ENCODE results near the gene ODF2L.

The ODF2L gene

DNA sequence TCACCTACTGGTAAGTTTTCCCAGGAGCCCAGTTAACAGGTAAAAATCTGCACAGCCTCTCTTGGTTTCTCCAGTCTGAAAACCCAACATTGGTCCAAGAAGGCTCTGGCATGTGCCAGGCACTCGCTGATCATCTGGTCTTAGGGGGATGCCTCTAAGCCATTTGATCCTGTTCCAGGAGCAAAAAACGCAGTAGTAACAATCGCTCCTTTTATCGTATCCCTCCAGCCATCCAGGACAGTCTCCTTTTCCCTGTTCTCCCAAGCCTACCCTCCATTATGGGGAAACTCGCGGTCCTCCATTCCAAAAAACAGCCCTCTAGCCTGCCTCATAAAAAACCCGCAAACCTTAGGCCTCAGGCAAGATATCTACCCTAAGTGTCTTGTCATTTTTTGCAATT, 56.2 kb downstream of the ODF2L start:
- no peaks in the 10 kb centered on the region for H3K27me3 ChIP-seq (ENCODE audit: insufficient read depth, poor library complexity, severe bottlenecking)
- TF ChIP-seq SPI1 (IDR thresholded peaks at IDR 0.05; ENCODE audit: borderline replicate concordance, low read depth): no peak
- TF ChIP-seq, protein P1, sequence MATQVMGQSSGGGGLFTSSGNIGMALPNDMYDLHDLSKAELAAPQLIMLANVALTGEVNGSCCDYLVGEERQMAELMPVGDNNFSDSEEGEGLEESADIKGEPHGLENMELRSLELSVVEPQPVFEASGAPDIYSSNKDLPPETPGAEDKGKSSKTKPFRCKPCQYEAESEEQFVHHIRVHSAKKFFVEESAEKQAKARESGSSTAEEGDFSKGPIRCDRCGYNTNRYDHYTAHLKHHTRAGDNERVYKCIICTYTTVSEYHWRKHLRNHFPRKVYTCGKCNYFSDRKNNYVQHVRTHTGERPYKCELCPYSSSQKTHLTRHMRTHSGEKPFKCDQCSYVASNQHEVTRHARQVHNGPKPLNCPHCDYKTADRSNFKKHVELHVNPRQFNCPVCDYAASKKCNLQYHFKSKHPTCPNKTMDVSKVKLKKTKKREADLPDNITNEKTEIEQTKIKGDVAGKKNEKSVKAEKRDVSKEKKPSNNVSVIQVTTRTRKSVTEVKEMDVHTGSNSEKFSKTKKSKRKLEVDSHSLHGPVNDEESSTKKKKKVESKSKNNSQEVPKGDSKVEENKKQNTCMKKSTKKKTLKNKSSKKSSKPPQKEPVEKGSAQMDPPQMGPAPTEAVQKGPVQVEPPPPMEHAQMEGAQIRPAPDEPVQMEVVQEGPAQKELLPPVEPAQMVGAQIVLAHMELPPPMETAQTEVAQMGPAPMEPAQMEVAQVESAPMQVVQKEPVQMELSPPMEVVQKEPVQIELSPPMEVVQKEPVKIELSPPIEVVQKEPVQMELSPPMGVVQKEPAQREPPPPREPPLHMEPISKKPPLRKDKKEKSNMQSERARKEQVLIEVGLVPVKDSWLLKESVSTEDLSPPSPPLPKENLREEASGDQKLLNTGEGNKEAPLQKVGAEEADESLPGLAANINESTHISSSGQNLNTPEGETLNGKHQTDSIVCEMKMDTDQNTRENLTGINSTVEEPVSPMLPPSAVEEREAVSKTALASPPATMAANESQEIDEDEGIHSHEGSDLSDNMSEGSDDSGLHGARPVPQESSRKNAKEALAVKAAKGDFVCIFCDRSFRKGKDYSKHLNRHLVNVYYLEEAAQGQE (IDR thresholded peaks at IDR 0.05; ENCODE audit: insufficient replicate concordance, low read depth): no peak
- TF ChIP-seq POLR2AphosphoS5 (IDR thresholded peaks at IDR 0.05; ENCODE audit: low read depth): no peak
- TF ChIP-seq GABPA (IDR thresholded peaks at IDR 0.05; ENCODE audit: low read depth): no peak
- TF ChIP-seq, protein P2, sequence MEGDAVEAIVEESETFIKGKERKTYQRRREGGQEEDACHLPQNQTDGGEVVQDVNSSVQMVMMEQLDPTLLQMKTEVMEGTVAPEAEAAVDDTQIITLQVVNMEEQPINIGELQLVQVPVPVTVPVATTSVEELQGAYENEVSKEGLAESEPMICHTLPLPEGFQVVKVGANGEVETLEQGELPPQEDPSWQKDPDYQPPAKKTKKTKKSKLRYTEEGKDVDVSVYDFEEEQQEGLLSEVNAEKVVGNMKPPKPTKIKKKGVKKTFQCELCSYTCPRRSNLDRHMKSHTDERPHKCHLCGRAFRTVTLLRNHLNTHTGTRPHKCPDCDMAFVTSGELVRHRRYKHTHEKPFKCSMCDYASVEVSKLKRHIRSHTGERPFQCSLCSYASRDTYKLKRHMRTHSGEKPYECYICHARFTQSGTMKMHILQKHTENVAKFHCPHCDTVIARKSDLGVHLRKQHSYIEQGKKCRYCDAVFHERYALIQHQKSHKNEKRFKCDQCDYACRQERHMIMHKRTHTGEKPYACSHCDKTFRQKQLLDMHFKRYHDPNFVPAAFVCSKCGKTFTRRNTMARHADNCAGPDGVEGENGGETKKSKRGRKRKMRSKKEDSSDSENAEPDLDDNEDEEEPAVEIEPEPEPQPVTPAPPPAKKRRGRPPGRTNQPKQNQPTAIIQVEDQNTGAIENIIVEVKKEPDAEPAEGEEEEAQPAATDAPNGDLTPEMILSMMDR (IDR thresholded peaks at IDR 0.05; ENCODE audit: insufficient read depth, low read length): no peak
- no peak for DNase-seq (ENCODE audit: low read depth in 1 of 2, low spot score in 1 of 2)
- peak overlapping the region; percentile 68 for H3K27ac ChIP-seq (replicated peaks)
- no peak overlapping the region for H3K4me3 ChIP-seq (replicated peaks; ENCODE audit: insufficient read depth, low read length)

DNA sequence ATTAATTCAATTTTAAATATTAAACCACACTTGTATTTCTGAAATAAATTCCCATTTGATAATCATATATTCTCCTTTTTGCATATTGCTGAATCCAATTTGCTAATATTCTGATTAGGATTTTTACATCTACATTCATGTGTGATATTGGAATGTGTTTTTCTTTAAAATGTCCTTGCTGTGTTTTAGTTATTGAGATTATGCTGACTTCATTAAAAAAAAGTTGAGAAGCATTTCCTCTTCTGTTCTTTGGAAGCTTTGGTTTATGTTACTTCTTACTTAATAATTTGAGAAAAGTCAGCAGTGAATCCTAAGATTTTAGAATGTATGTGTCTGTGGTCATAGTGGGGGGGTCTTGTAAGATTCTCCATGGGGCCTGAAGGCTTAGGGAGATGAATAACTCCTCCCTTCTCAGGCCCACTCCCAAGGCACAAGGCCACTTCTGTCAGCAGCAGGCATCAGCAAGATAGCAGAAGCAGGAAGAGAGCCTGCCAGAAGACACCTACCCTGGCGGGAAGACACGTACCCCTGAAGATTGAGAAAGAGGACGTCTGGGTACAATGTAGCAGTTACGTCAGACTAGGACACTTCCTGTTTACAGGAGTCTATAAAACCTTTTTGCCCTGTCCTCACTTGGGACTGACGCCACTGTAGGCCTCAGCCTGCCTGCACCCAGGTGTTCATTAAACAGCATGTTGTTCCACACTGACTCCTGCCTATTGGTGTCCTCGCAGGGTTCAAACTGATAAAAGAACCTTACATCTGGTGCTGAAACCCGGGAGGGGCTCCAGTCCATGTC, 56.9 kb downstream of the ODF2L start:
- H3K27me3 ChIP-seq (ENCODE audit: insufficient read depth, poor library complexity, severe bottlenecking): no peaks in the 10 kb centered on the region
- no peak overlapping the region for H3K4me3 ChIP-seq (replicated peaks; ENCODE audit: insufficient read depth, low read length)
- H3K27ac ChIP-seq (replicated peaks): peak overlapping the region; percentile 68
- DNase-seq (ENCODE audit: low read depth in 1 of 2, low spot score in 1 of 2): peak; percentile 62 to 91
- TF ChIP-seq POLR2AphosphoS5 (IDR thresholded peaks at IDR 0.05; ENCODE audit: low read depth) (peak; percentile 61), SPI1 (IDR thresholded peaks at IDR 0.05; ENCODE audit: borderline replicate concordance, low read depth) (peak; percentile 91)
- TF ChIP-seq, protein P1 (IDR thresholded peaks at IDR 0.05; ENCODE audit: insufficient replicate concordance, low read depth): no peak

DNA sequence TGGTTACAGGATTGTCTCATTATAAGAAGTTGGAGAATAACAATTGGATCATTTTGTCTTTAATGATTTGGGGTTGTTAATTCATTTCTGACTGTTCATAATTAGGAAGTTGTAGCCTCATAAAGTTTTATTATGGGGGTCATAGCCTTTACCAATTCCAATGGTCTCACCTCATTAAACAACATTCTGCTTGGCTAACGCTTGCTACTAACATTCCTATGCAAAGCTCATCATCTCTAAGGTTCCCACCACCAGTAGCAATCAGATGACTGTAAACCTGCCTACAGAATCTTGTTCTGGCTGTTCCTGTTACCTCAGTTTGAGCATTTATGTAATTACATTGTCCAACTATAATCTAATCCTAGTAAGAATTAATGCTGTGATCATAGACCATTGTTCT, 60.2 kb downstream of the ODF2L start:
- TF ChIP-seq GABPA (IDR thresholded peaks at IDR 0.05; ENCODE audit: low read depth): no peak
- TF ChIP-seq, protein P1 (IDR thresholded peaks at IDR 0.05; ENCODE audit: insufficient replicate concordance, low read depth): no peak
- TF ChIP-seq, protein P2 (IDR thresholded peaks at IDR 0.05; ENCODE audit: insufficient read depth, low read length): no peak
- DNase-seq (ENCODE audit: low read depth in 1 of 2, low spot score in 1 of 2): no peak
- no peak overlapping the region for H3K4me3 ChIP-seq (replicated peaks; ENCODE audit: insufficient read depth, low read length)
- no peak overlapping the region for H3K27ac ChIP-seq (replicated peaks)
- H3K27me3 ChIP-seq (ENCODE audit: insufficient read depth, poor library complexity, severe bottlenecking): no peaks in the 10 kb centered on the region

Data from HL-60 (cell line).